ENCODE measurements around the gene TDRD7. TPM values are rescaled to one million over a fixed set of nuclear protein-coding genes. Genes with fewer than 3 reads are reported as not detected.

TDRD7 gene
- polyA plus RNA-seq, 1 donor from 2014 or later = 9.7 TPM

DNA sequence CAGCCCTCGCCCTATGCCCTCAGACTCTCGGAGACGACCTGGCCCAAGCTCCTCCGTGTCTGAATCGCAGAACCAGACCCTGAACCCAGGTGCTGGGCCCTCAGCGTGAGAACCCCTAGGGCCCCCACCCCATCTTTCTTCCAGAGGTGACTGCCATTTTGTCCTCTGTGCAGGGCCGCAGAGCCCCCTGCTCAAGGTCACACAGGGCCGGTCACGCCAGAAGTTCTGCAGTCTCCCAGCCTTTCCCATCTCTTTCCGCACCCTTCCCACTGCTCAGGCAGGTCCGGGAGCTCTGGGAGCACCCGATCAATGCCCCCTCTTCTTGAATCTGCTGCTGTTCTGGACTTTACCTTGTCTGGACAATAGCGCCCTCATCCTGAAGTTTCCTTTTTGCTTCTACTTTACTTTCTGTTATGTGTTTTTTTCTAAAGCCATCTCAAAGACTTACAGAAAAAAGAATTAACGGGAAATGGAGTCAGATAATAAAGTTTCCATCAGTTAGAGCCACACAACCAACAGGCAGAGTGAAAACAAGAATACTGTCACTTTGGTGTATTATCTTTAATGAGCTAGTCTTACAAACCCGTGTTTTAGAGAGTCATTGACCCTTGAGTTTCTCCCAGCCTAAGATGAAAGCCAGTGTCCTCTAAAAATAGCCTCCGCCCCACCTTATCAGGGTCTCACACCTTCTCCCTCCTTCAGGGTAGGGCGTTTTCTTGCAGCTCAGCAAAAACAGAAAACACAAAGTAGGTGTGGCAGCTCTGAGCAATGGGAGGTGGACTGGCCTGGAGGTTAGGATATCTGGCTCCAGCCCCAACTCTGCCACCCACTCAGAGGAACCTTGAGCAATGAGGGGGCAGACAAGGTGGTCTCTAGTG is 91.3 kb downstream of the TDRD7 start:
- no peaks in the 10 kb centered on the region for H3F3A ChIP-seq (ENCODE audit: insufficient read depth, low read length, poor library complexity, severe bottlenecking)
- no peaks in the 10 kb centered on the region for H3K79me2 ChIP-seq (replicated peaks; ENCODE audit: insufficient read depth, low read length)
- H3K9ac ChIP-seq (ENCODE audit: low read length) = no peak overlapping the region
- H3K9me2 ChIP-seq (ENCODE audit: insufficient read depth, low read length) = no peaks in the 10 kb centered on the region
- H3K36me3 ChIP-seq (ENCODE audit: insufficient read depth, low read length) = no peaks in the 10 kb centered on the region
- no peaks in the 10 kb centered on the region for H3K9me3 ChIP-seq (ENCODE audit: low read length)
- no peak for TF ChIP-seq CTCF (IDR thresholded peaks at IDR 0.05; ENCODE audit: poor library complexity, severe bottlenecking)
- TF ChIP-seq EP300 (conservative IDR thresholded peaks at IDR 0.05; ENCODE audit: poor library complexity, severe bottlenecking) = no peak
- no peak for TF ChIP-seq TAF1 (IDR thresholded peaks at IDR 0.05; ENCODE audit: low read depth)
- TF ChIP-seq POLR2AphosphoS5 (IDR thresholded peaks at IDR 0.05) = no peak
- TF ChIP-seq, protein P1, sequence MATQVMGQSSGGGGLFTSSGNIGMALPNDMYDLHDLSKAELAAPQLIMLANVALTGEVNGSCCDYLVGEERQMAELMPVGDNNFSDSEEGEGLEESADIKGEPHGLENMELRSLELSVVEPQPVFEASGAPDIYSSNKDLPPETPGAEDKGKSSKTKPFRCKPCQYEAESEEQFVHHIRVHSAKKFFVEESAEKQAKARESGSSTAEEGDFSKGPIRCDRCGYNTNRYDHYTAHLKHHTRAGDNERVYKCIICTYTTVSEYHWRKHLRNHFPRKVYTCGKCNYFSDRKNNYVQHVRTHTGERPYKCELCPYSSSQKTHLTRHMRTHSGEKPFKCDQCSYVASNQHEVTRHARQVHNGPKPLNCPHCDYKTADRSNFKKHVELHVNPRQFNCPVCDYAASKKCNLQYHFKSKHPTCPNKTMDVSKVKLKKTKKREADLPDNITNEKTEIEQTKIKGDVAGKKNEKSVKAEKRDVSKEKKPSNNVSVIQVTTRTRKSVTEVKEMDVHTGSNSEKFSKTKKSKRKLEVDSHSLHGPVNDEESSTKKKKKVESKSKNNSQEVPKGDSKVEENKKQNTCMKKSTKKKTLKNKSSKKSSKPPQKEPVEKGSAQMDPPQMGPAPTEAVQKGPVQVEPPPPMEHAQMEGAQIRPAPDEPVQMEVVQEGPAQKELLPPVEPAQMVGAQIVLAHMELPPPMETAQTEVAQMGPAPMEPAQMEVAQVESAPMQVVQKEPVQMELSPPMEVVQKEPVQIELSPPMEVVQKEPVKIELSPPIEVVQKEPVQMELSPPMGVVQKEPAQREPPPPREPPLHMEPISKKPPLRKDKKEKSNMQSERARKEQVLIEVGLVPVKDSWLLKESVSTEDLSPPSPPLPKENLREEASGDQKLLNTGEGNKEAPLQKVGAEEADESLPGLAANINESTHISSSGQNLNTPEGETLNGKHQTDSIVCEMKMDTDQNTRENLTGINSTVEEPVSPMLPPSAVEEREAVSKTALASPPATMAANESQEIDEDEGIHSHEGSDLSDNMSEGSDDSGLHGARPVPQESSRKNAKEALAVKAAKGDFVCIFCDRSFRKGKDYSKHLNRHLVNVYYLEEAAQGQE (IDR thresholded peaks at IDR 0.05; ENCODE audit: borderline replicate concordance) = no peak
- no peak for TF ChIP-seq EZH2 (IDR thresholded peaks at IDR 0.05; ENCODE audit: borderline replicate concordance, insufficient read depth, low read length, poor library complexity, severe bottlenecking)
- TF ChIP-seq SMC3 (conservative IDR thresholded peaks at IDR 0.05; ENCODE audit: poor library complexity) = no peak
- TF ChIP-seq MXI1 (conservative IDR thresholded peaks at IDR 0.05; ENCODE audit: poor library complexity, severe bottlenecking) = no peak
- no peak for TF ChIP-seq RAD21 (conservative IDR thresholded peaks at IDR 0.05)
- H4K20me1 ChIP-seq (ENCODE audit: insufficient read depth) = no peaks in the 10 kb centered on the region
- H3K4me2 ChIP-seq (ENCODE audit: low read length) = no peak overlapping the region
- no peak overlapping the region for H3K27ac ChIP-seq (ENCODE audit: low read length)
- peaks cover 59% of the 10 kb centered on the region for H3K27me3 ChIP-seq (ENCODE audit: insufficient read depth, low read depth, low read length)
- H2AFZ ChIP-seq (ENCODE audit: low read depth, low read length) = no peak overlapping the region
- H3K4me3 ChIP-seq (ENCODE audit: low read length) = no peak overlapping the region

DNA sequence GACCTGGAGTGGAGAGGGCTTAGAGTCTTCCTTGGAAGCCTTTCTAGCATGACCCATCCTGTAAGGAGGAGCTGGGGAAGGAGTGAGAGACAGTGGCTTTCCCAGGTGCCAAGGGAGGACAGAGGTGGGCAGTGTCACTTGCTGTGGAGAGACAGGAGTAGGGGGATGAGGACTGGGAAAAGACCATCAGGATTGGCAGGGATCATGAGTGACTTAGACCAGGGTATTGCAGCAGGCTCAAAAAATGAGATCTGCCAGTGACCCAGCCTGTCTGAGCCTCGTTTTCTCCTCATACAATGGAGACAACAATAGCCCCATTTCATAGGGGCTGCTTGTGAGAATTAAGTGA is 91.9 kb downstream of the TDRD7 start:
- H4K20me1 ChIP-seq (ENCODE audit: insufficient read depth) = no peaks in the 10 kb centered on the region
- H3K27ac ChIP-seq (ENCODE audit: low read length) = no peak overlapping the region
- H3K27me3 ChIP-seq (ENCODE audit: insufficient read depth, low read depth, low read length) = peaks cover 58% of the 10 kb centered on the region
- no peak overlapping the region for H2AFZ ChIP-seq (ENCODE audit: low read depth, low read length)
- H3K9ac ChIP-seq (ENCODE audit: low read length) = no peak overlapping the region
- no peaks in the 10 kb centered on the region for H3F3A ChIP-seq (ENCODE audit: insufficient read depth, low read length, poor library complexity, severe bottlenecking)
- TF ChIP-seq RAD21 (conservative IDR thresholded peaks at IDR 0.05) (no peak), EZH2 (IDR thresholded peaks at IDR 0.05; ENCODE audit: borderline replicate concordance, insufficient read depth, low read length, poor library complexity, severe bottlenecking) (no peak), MXI1 (conservative IDR thresholded peaks at IDR 0.05; ENCODE audit: poor library complexity, severe bottlenecking) (no peak), TAF1 (IDR thresholded peaks at IDR 0.05; ENCODE audit: low read depth) (no peak), SMC3 (conservative IDR thresholded peaks at IDR 0.05; ENCODE audit: poor library complexity) (no peak), CTCF (IDR thresholded peaks at IDR 0.05; ENCODE audit: poor library complexity, severe bottlenecking) (no peak), EP300 (conservative IDR thresholded peaks at IDR 0.05; ENCODE audit: poor library complexity, severe bottlenecking) (no peak), POLR2AphosphoS5 (IDR thresholded peaks at IDR 0.05) (no peak)
- TF ChIP-seq, protein P1 (IDR thresholded peaks at IDR 0.05; ENCODE audit: borderline replicate concordance) = no peak
- no peaks in the 10 kb centered on the region for H3K9me2 ChIP-seq (ENCODE audit: insufficient read depth, low read length)
- H3K36me3 ChIP-seq (ENCODE audit: insufficient read depth, low read length) = no peaks in the 10 kb centered on the region
- no peak overlapping the region for H3K4me3 ChIP-seq (ENCODE audit: low read length)
- H3K9me3 ChIP-seq (ENCODE audit: low read length) = no peaks in the 10 kb centered on the region
- no peaks in the 10 kb centered on the region for H3K79me2 ChIP-seq (replicated peaks; ENCODE audit: insufficient read depth, low read length)
- H3K4me2 ChIP-seq (ENCODE audit: low read length) = no peak overlapping the region
